Mesenchymal stem cell (in vitro differentiated cells and primary cell): ENCODE measurements around the gene HCN1.

Experiments
- DNase-seq: peaks from one replicate; pipeline ENCODE4 v3.0.0-alpha.2; 2013
- H2AFZ ChIP-seq: one replicate; pipeline ENCODE4 v1.6.1; 2013; ENCODE audit warnings: low read depth, mild to moderate bottlenecking, control low read depth, inconsistent platforms, low read length, moderate library complexity
- H2AK5ac ChIP-seq: 2 replicates; pipeline ENCODE4 v1.6.1; 2013; ENCODE audit warnings: low read length, moderate library complexity, mild to moderate bottlenecking, inconsistent platforms; ENCODE audit not compliant: severe bottlenecking
- H2BK120ac ChIP-seq: one replicate; pipeline ENCODE4 v1.6.1; 2013; ENCODE audit warnings: low read depth, mild to moderate bottlenecking, inconsistent platforms, low read length, moderate library complexity
- H2BK12ac ChIP-seq, 2 experiments: one replicate each; pipeline ENCODE4 v1.6.1; 2013; ENCODE audit warnings: inconsistent platforms in 2 of 2, low read length in 2 of 2, mild to moderate bottlenecking in 2 of 2, moderate library complexity in 2 of 2, control low read depth in 1 of 2
- H2BK15ac ChIP-seq: one replicate; pipeline ENCODE4 v1.6.1; 2013; ENCODE audit warnings: mild to moderate bottlenecking, low read depth, inconsistent platforms; ENCODE audit not compliant: poor library complexity, severe bottlenecking
- H2BK5ac ChIP-seq: 2 replicates; pipeline ENCODE4 v1.6.1; 2013; ENCODE audit warnings: low read depth, mild to moderate bottlenecking, low read length, control low read depth, inconsistent platforms; ENCODE audit not compliant: poor library complexity, severe bottlenecking
- H3K14ac ChIP-seq, 2 experiments: one replicate each; pipeline ENCODE4 v1.6.1; 2013; ENCODE audit warnings: inconsistent platforms in 2 of 2, low read length in 2 of 2, control low read depth in 1 of 2, mild to moderate bottlenecking in 1 of 2, moderate library complexity in 1 of 2
- H3K18ac ChIP-seq, 2 experiments: one replicate each; pipeline ENCODE4 v1.6.1; 2013; ENCODE audit warnings: inconsistent platforms in 2 of 2, low read length in 2 of 2, control low read depth in 1 of 2, low read depth in 1 of 2, mild to moderate bottlenecking in 1 of 2
- H3K23ac ChIP-seq, 2 experiments: one replicate each; pipeline ENCODE4 v1.6.1; 2013; ENCODE audit warnings: inconsistent platforms in 2 of 2, low read length in 2 of 2, mild to moderate bottlenecking in 2 of 2, moderate library complexity in 2 of 2, control low read depth in 1 of 2
- H3K27ac ChIP-seq: 2 replicates; pipeline ENCODE4 v1.5.1; 2013; ENCODE audit warnings: mild to moderate bottlenecking, moderate library complexity, low read length, control low read depth, inconsistent platforms; ENCODE audit not compliant: poor library complexity, severe bottlenecking
- H3K27me3 ChIP-seq, 2 experiments: 2 replicates each; pipeline versions ENCODE4 v1.6.1 to v1.7.0; 2013; ENCODE audit warnings: low read length in 2 of 2, mild to moderate bottlenecking in 2 of 2, moderate library complexity in 2 of 2, control low read depth in 1 of 2, inconsistent platforms in 1 of 2; ENCODE audit not compliant: control insufficient read depth in 1 of 2, insufficient read depth in 1 of 2
- H3K36me3 ChIP-seq, 2 experiments: 2 replicates each; pipeline versions ENCODE4 v1.6.1 to v1.7.0; 2013; ENCODE audit warnings: low read length in 2 of 2, control low read depth in 1 of 2, inconsistent platforms in 1 of 2, low read depth in 1 of 2, mild to moderate bottlenecking in 1 of 2; ENCODE audit not compliant: insufficient read depth in 2 of 2, control insufficient read depth in 1 of 2
- H3K4ac ChIP-seq, 2 experiments: one replicate each; pipeline ENCODE4 v1.6.1; 2013; ENCODE audit warnings: inconsistent platforms in 2 of 2, low read length in 2 of 2, mild to moderate bottlenecking in 2 of 2, moderate library complexity in 2 of 2, control low read depth in 1 of 2, low read depth in 1 of 2
- H3K4me1 ChIP-seq: 2 replicates; pipeline ENCODE4 v1.6.1; 2013; ENCODE audit warnings: low read depth, low read length, control low read depth; ENCODE audit not compliant: control insufficient read depth, insufficient read depth
- H3K4me2 ChIP-seq: 2 replicates; pipeline ENCODE4 v1.6.1; 2013; ENCODE audit warnings: low read length, mild to moderate bottlenecking, inconsistent platforms; ENCODE audit not compliant: poor library complexity, severe bottlenecking
- H3K4me3 ChIP-seq, 2 experiments: 2 replicates each; pipeline versions ENCODE4 v1.5.1 to v1.7.0; 2013; ENCODE audit warnings: low read length in 2 of 2, mild to moderate bottlenecking in 2 of 2, control low read depth in 1 of 2, low read depth in 1 of 2; ENCODE audit not compliant: insufficient read depth in 1 of 2
- H3K79me1 ChIP-seq: replicated peaks from 2 replicates; pipeline ENCODE4 v1.6.1; 2013; ENCODE audit warnings: mild to moderate bottlenecking, control low read depth, low read length, inconsistent platforms; ENCODE audit not compliant: poor library complexity, severe bottlenecking
- H3K9ac ChIP-seq: 2 replicates; pipeline ENCODE4 v1.7.0; 2013; ENCODE audit warnings: mild to moderate bottlenecking, low read length, moderate library complexity
- H3K9me3 ChIP-seq: 2 replicates; pipeline ENCODE4 v1.7.0; 2013; ENCODE audit warnings: mild to moderate bottlenecking, low read length; ENCODE audit not compliant: control insufficient read depth
- H4K8ac ChIP-seq: one replicate; pipeline ENCODE4 v1.6.1; 2013; ENCODE audit warnings: inconsistent platforms, mild to moderate bottlenecking, low read length, moderate library complexity
- H4K91ac ChIP-seq: one replicate; pipeline ENCODE4 v1.6.1; 2013; ENCODE audit warnings: mild to moderate bottlenecking, low read length, inconsistent platforms
- WGBS: methylation state at CpG from one replicate; pipeline ENCODE4 v1.1.7; 2013; ENCODE audit warnings: mixed read lengths; 5-methylcytosine and 5-hydroxymethylcytosine counted together

HCN1 gene

GRCh38 chr5:45281081-45281480, 415.1 kb downstream of the HCN1 start:
- no peak overlapping the region for H3K4me2 ChIP-seq
- H2BK5ac ChIP-seq = no peak overlapping the region
- no peak overlapping the region for H4K8ac ChIP-seq
- no peak overlapping the region for H2AFZ ChIP-seq
- no peak overlapping the region for H4K91ac ChIP-seq
- H2BK12ac ChIP-seq = no peak overlapping the region
- no peaks in the 10 kb centered on the region for H3K27me3 ChIP-seq
- no peaks in the 10 kb centered on the region for H3K79me1 ChIP-seq
- no peaks in the 10 kb centered on the region for H3K9me3 ChIP-seq
- H3K36me3 ChIP-seq = no peaks in the 10 kb centered on the region
- H2BK15ac ChIP-seq = no peak overlapping the region
- H3K4me3 ChIP-seq = no peak overlapping the region
- no peak overlapping the region for H3K18ac ChIP-seq
- no peak overlapping the region for H2BK120ac ChIP-seq
- H3K9ac ChIP-seq = no peak overlapping the region
- no peaks in the 10 kb centered on the region for H3K4me1 ChIP-seq
- H3K4ac ChIP-seq = no peak overlapping the region
- H3K14ac ChIP-seq = no peak overlapping the region
- H3K27ac ChIP-seq = no peak overlapping the region
- WGBS = 63% methylated on average over 2 of the region's 2 CpGs
- no peak overlapping the region for H3K23ac ChIP-seq
- DNase-seq = no peak
- no peak overlapping the region for H2AK5ac ChIP-seq

GRCh38 chr5:45279109-45279508, 417.1 kb downstream of the HCN1 start:
- H2BK5ac ChIP-seq = no peak overlapping the region
- H3K23ac ChIP-seq = no peak overlapping the region
- H4K91ac ChIP-seq = no peak overlapping the region
- H3K4me3 ChIP-seq = no peak overlapping the region
- H3K14ac ChIP-seq = no peak overlapping the region
- no peaks in the 10 kb centered on the region for H3K4me1 ChIP-seq
- no CpG with 5 or more reads among the region's 1 CpG for WGBS
- no peak overlapping the region for H2BK15ac ChIP-seq
- H2AK5ac ChIP-seq = no peak overlapping the region
- no peak for DNase-seq
- H2BK12ac ChIP-seq = no peak overlapping the region
- no peak overlapping the region for H3K9ac ChIP-seq
- no peak overlapping the region for H3K4ac ChIP-seq
- no peaks in the 10 kb centered on the region for H3K79me1 ChIP-seq
- H3K27ac ChIP-seq = no peak overlapping the region
- no peak overlapping the region for H4K8ac ChIP-seq
- no peak overlapping the region for H2BK120ac ChIP-seq
- H3K4me2 ChIP-seq = no peak overlapping the region
- no peak overlapping the region for H3K18ac ChIP-seq
- no peaks in the 10 kb centered on the region for H3K36me3 ChIP-seq
- H2AFZ ChIP-seq = no peak overlapping the region
- no peaks in the 10 kb centered on the region for H3K27me3 ChIP-seq
- H3K9me3 ChIP-seq = no peaks in the 10 kb centered on the region

GRCh38 chr5:45277860-45278259, 418.3 kb downstream of the HCN1 start:
- Histone ChIP-seq H4K8ac (no peak overlapping the region), H4K91ac (no peak overlapping the region), H3K23ac (no peak overlapping the region), H3K9me3 (no peaks in the 10 kb centered on the region), H2BK5ac (no peak overlapping the region), H2AK5ac (no peak overlapping the region), H3K18ac (no peak overlapping the region), H2BK12ac (no peak overlapping the region), H3K79me1 (no peaks in the 10 kb centered on the region), H3K4me2 (no peak overlapping the region), H3K4me1 (no peaks in the 10 kb centered on the region), H3K27me3 (no peaks in the 10 kb centered on the region), H3K4ac (no peak overlapping the region), H3K4me3 (no peak overlapping the region), H3K9ac (no peak overlapping the region), H2BK120ac (no peak overlapping the region), H2BK15ac (no peak overlapping the region), H2AFZ (no peak overlapping the region), H3K27ac (no peak overlapping the region), H3K14ac (no peak overlapping the region), H3K36me3 (no peaks in the 10 kb centered on the region)
- WGBS = 13% methylated on average over 1 of the region's 2 CpGs
- peak; percentile 1 for DNase-seq

GRCh38 chr5:45274241-45274640, 421.9 kb downstream of the HCN1 start:
- Histone ChIP-seq H3K4me2 (no peak overlapping the region), H3K4ac (no peak overlapping the region), H4K91ac (no peak overlapping the region), H3K36me3 (no peaks in the 10 kb centered on the region), H3K4me3 (no peak overlapping the region), H2BK15ac (no peak overlapping the region), H3K9ac (no peak overlapping the region), H2BK5ac (no peak overlapping the region), H3K23ac (no peak overlapping the region), H3K27ac (no peak overlapping the region), H2AFZ (no peak overlapping the region), H3K4me1 (no peaks in the 10 kb centered on the region), H2AK5ac (no peak overlapping the region), H3K14ac (no peak overlapping the region), H3K27me3 (no peaks in the 10 kb centered on the region), H2BK120ac (no peak overlapping the region), H3K79me1 (no peaks in the 10 kb centered on the region), H4K8ac (no peak overlapping the region), H3K18ac (no peak overlapping the region), H2BK12ac (no peak overlapping the region), H3K9me3 (no peaks in the 10 kb centered on the region)
- WGBS = 100% methylated on average over 2 of the region's 2 CpGs
- no peak for DNase-seq
